SKM-1 (cell line): ENCODE results near the gene ME3.
A peak's percentile ranks its signal among the peaks of the same experiment; 100 is the strongest.
"Not testable (repeated sequence)": the region's sequence is repeated elsewhere in the genome, so short reads cannot be mapped to it uniquely, and the experiment has no call there.

Experiments
- DNase-seq: peaks from one replicate; lab custom pipeline; 2025; ENCODE audit not compliant: unreplicated experiment; lab: John Stamatoyannopoulos, UW

Gene ME3

GRCh38 chr11:86623736-86624135 lies 48.7 kb downstream of the ME3 start:
- no peak for DNase-seq

- no peak for DNase-seq
Measured at GRCh38 chr11:86623041-86623621, 49.3 kb downstream of the ME3 start.

GRCh38 chr11:86621854-86622253 lies 50.6 kb downstream of the ME3 start:
- no peak for DNase-seq

- DNase-seq: no peak
Measured at GRCh38 chr11:86620891-86621521, 51.4 kb downstream of the ME3 start.

DNA sequence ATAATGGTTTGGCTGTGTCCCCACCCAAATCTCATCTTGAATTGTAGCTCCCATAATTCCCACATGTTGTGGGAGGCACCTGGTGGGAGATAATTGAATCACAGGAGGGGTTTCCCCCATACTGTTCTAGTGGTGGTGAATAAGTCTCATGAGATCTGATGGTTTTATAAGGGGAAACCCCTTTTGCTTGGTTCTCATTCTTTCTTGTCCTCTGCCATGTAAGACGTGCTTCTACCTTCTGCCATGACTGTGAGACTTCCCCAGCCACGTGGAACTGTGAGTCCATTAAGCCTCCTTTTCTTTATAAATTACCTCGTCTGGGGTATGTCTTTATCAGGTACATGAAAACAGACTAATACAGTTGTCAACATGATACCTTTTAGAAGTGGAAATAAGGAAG lies 53.0 kb downstream of the ME3 start:
- DNase-seq: not testable (repeated sequence)

DNA sequence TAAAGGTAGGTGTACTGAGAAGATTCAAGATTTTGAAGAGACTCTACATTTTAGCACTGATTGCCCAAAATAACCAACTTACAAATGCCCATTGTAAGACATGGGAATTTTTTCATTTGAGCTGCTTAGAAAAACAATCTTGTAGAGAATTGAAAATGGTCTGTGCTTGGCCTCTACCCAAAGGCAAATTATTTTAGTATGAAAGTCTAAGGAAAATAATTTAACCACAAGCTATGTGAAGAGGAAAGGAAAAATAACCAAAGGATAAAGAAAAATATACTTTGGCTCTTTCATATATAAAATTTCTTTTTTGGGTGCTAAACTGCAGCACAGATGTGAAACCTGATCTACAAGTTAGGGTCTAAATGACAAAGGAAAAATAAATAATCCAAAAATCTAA lies 54.9 kb downstream of the ME3 start:
- no peak for DNase-seq

- DNase-seq: peak; percentile 67
Measured at GRCh38 chr11:86615487-86615886, 56.9 kb downstream of the ME3 start.

DNA sequence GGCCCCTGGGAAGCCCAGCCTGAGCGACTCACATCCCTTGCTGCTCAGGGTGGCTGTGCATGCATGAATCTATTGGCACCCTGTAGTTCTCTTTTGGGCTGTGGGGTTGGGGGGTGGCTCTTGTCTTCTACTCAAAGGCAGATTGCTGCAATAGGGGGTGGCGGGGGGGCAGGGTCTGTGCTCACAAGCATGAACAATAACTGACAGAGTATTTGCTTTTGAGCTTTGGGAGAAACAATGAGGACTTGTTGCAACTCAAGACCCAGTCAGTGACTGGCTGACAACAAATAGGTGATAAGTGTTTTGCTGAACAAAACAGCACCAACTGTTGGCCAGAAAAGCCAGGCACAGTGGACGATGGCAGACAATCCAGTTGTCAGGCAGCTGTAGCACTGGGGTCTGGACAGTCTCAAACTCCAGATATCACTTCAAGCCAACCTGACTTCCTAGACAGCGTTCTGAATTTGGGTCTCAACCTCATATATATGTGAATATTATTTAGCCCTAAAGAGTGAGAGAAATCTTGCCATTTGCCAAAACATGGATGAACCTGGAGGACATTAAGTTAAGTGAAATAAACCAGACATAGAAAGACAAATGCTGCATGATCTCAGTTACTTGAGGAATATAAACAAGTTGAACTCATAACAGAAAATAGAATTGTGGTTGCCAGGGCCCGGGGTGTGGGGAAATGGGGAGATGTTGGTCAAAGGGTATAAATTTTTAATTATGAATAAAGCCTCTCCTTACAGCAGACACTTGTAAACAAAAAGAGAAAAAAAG lies 61.7 kb downstream of the ME3 start:
- DNase-seq: no peak

DNA sequence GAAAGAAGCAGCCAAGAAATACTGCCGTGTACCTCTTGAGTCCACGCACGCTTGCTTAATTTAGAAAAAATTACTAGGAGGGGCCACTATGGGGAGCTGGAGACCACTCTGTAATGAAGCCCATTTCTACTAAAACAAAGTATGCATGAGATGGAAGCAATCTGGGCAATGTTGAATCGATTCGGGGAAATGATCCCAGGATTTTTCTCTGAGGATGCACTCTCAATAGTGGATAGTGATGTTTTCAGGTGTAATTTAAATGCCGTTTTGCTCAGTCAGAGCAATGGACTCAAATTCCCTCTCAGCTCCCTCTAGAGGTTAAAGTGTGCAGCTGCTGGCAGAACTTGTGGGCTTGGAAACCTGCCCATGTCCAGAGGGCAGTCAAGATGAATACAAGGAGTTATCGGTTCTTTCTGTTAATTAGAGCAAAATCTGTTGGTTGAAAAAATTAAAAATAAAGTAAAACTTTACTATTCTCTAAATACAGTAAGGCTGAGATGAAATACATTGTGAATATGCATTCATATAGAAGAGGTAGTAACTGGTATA lies 64.1 kb downstream of the ME3 start:
- DNase-seq: peak; percentile 23

- no peak for DNase-seq
Measured at GRCh38 chr11:86606836-86607481, 65.5 kb downstream of the ME3 start.

DNA sequence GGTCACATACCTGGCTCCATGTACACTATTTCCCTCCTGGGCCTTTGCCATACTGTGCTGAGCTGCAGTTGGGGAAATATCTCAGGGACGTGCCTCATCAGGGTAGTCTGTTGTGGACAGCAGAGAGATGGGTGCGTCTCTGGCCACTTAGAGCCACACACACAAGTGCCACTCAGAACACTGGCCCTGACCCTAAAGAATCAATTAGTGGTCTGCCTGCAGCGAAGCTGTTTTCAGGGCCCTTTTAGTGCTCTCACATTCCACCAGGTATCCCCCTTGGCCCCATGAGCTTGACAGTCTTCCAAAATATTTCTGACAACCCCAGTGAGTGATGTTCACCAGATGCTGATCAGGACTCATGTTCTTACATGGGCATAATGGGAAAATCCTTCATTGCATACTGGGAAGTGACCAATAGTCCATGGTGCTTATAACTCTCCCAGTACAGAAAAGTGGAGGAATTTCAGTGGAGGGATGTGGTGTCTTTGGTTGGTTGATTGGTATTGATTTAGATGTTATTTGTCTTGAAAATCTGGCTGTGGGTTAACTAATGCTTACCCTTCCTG lies 66.1 kb downstream of the ME3 start:
- no peak for DNase-seq

GRCh38 chr11:86596861-86597586 lies 75.4 kb downstream of the ME3 start:
- peak; percentile 46 for DNase-seq

DNA sequence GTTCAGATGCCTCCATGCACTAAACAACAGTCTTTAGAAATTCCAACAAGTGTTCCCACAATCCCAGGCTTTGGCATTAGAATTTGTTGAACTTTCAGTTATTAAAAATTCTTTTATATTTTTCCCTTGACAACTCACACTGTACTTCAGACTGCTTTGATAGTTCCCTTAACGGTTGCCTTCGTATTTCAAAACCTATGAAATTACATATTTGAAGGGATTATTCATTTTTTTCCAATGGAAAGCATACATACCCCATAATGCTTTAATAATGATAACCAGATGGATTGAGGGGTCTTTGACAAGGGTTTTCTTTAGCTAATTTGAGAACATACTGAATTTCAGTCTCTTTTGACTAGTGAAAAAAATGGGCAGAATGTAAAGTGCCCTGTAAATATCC lies 76.5 kb downstream of the ME3 start:
- DNase-seq: no peak

DNA sequence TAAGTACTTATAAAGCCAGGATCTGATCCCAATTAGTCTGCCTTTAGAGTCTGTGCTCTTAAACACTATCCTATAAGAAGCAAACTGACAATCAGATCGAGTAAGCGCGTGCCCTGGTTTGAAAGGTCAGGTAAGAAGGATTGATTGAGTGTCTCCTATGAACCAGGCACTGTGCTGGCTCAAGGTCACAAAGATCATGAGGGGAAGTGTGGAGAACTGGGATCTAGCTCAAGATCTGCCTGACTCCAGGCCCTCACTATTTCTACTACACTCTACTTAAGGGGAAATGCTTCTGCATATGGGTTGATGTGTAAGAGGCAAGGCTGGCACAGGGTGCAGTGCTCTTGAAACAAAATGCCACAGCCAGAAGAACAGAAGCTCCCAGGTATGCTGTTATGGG lies 77.0 kb downstream of the ME3 start:
- peak; percentile 55 for DNase-seq

DNA sequence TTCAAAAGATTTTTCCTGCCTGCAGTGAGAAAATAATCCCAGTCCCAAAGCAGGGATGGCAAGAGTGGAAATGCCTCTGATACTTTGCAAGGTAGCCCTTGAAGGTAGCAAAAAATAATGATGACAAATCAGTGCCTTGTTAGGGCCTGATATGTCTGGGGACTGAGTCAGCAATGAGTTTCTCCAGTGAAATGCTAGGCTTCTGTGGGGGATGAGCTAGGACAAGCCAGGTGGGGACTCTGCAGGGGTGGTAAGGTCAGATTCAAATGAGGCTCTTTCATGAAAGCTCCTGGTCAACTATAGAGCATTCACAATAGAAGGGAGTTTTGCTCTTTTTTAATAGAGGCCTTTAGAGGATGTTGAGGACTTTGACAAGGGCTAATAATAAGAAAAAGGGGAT lies 77.7 kb downstream of the ME3 start:
- no peak for DNase-seq

DNA sequence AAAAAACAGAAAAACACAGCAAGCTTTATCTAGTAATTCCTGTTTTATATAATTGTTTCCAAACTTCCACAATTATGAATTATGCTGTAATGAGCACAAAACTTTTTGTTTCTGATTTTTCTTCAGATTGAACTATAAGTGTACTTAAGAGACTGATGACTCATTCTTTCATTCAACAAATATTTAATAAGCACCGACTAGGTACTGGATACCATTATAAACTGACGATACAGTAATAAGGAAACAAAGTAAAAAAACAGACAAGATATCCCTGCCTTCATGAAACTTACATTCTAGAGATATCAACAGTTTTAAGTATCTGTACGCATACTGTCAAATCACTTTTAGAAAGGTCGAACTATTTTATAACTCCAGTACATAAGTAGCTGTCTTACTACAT lies 78.6 kb downstream of the ME3 start:
- DNase-seq: no peak

- DNase-seq: peak; percentile 85
Measured at GRCh38 chr11:86592659-86593451, 79.6 kb downstream of the ME3 start.

- no peak for DNase-seq
Measured at GRCh38 chr11:86592047-86592591, 80.3 kb downstream of the ME3 start.

DNA sequence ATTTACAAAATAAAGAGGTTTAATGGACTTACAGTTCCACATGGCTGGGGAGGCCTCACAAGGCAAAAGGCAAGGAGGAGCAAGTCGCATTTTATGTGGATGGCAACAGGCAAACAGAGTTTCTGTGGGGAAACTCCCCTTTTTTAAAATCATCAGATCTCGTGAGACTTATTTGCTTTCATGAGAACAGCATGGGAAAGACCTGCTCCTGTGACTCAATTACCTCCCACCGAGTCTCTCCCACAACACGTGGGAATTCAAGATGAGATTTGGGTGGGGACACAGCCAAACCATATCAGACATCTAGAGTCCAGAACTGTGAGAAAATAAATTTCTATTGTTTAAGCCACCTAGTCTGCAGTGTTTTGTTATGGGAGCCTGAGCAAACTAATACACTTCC lies 80.8 kb downstream of the ME3 start:
- DNase-seq: no peak
